ENCODE results near the gene TFB1M.

GRCh38 chr6:155297669-155298068, 16.6 kb downstream of the TFB1M start:
- TF ChIP-seq CTCF (conservative IDR thresholded peaks at IDR 0.05 in 1 of 2, IDR thresholded peaks at IDR 0.05 in 1 of 2; ENCODE audit: extremely low read depth in 1 of 2, insufficient read depth in 1 of 2, low read depth in 1 of 2, low read length in 2 of 2) (no peak), EZH2 (IDR thresholded peaks at IDR 0.05; ENCODE audit: borderline replicate concordance, low read length) (no peak)
